Measurements from ENCODE around the gene INPP5B.
"Not testable (repeated sequence)": the region's sequence is repeated elsewhere in the genome, so short reads cannot be mapped to it uniquely, and the experiment has no call there.

The INPP5B gene

GRCh38 chr1:37946703-37947360 lies at the start of gene INPP5B:
TSS of gene INPP5B (minus strand) at chr1:37947053. CDS start at chr1:37946308, 745 bp downstream.
- peak; percentile 60 for DNase-seq (ENCODE audit: low read depth)

DNA sequence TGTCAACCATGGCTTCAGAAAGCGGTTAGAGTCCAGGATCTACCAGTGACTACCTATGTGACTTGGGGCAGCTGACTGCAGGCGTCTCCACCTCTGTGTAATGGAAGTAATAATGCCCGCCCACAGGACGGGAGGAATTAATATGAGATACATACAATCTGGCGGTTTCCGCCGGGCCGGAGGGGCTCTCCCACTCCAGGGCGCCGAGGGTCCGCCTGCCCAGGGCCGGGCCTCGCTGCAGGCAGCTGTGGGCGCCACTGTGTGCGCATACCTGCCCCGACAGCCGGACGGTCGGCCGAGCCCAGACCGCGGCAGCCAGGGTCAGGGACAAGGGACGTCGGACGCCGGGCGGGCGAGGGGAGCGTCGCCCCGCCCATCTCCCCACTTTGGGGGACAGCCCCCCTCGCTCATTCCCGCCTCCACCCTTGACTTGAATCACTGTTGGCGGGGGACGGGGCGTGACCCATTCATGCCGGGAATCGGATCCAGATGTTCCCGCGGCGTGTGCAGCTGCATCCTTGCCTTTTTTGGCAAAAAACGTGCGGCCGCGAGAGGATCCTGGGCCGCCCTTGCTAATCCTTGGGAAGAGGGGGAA lies 49.0 kb upstream of the INPP5B start:
- peak; percentile 64 for DNase-seq (ENCODE audit: low read depth)

GRCh38 chr1:37994886-37995566 lies 48.2 kb upstream of the INPP5B start:
- DNase-seq (ENCODE audit: low read depth), result no peak

DNA sequence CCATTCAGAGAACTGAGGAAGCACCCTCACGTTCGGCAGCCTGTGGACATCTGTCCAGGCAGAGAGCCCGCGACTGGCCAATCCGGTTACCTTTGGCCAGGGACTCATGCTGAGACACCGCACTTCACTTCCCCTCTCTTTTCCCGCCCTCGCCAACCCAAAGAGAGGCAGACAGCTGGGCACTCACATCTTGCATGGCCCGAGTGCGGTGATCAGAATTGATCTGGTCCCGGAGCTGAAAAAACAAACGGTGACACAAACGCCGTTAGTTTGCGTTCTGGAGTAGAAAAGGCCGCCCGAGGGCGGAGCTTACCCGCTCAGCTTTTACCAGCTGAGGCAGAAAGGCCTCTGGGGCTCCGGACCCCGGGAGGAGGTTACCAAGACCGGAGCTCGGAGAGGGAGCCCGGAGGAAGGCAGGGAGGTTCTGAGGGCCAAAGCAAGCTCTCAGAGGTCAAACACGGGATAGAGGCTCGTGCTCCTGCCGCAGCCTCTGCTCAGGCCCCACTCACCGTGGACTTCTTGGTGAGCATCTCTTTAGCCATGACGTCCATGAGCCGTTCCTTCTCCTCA lies 42.6 kb upstream of the INPP5B start:
- DNase-seq (ENCODE audit: low read depth), result no peak

DNA sequence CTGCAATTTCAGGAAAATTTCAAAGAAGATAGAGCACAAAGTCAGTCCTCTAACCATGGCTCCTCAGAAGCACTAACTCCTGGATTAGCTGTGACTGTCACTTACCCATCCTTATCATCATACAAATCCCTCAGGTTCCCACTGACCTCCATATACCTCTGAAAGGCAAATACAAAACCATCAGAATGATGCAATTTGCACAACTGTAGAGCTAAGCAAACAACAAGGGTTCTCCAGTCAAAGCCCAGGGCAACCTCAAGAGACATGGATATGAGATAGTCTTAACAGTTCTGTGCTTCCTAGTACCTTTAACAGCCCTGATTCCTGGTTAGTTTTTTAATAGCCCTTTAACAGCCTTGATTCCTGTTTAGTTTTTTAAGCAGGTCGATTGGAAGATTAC lies 40.8 kb upstream of the INPP5B start:
- DNase-seq (ENCODE audit: low read depth), result no peak

DNA sequence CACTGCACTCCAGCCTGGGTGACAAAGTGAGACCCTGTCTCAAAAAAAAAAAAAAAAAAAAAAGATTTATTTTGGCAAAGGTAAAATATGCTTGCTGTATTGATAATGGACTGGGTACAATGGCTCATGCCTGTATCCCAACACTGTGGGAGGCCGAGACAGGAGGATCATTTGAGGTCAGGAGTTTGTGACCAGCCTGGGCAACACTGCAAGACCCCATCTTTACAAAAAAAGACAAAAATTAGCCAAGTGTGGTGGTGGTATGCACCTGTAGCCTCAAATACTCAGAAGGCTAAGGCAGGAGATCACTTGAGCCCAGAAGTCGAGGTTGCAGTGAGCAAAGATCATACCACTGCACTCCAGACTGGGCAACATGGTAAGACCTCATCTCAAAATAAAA lies 36.7 kb upstream of the INPP5B start:
- DNase-seq (ENCODE audit: low read depth), result no peak

- DNase-seq (ENCODE audit: low read depth), result no peak
Measured at GRCh38 chr1:37978541-37978940, 31.7 kb upstream of the INPP5B start.

- DNase-seq (ENCODE audit: low read depth), result peak; percentile 20
Measured at GRCh38 chr1:37975083-37975482, 28.2 kb upstream of the INPP5B start.

DNA sequence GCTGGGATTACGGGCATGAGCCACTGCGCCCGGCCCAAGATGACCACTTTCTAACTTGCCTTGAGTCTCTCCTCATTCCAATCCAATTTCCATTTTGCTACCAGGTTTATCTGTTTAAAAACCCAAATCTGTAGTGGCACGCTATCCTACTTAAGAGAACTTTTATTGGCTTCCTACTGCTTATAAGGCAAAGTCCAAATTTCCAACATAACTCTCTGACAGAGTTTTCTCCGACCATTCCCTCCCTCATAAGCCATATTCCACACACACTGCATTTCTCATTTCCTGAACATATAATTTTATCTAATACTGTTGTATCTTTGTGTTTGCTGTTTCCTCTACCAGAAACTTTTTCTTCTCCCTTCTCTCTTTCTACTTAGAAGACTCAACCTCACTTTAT lies 27.7 kb upstream of the INPP5B start:
- no peak for DNase-seq (ENCODE audit: low read depth)

- DNase-seq (ENCODE audit: low read depth), result not testable (repeated sequence)
Measured at GRCh38 chr1:37973684-37974083, 26.8 kb upstream of the INPP5B start.

DNA sequence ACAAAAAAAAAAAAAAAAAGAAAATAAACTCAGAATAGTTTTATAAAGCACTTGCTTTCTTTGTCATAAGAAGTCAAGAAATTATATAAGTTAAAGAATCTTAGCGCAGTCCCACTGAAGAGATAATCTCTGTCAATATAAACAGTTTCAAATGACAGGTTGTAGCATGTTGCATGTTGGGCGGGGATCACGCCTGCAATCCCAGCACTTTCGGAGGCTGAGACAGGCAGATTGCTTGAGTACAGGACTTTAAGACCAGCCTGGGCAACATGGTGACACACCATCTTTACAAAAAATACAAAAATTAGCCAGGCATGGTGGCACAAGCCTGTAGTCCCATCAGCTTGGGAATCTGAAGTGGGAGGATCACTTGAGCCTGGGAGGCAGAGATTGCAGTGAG lies 18.4 kb upstream of the INPP5B start:
- DNase-seq (ENCODE audit: low read depth), result no peak

- not testable (repeated sequence) for DNase-seq (ENCODE audit: low read depth)
Measured at GRCh38 chr1:37964106-37964505, 17.3 kb upstream of the INPP5B start.

DNA sequence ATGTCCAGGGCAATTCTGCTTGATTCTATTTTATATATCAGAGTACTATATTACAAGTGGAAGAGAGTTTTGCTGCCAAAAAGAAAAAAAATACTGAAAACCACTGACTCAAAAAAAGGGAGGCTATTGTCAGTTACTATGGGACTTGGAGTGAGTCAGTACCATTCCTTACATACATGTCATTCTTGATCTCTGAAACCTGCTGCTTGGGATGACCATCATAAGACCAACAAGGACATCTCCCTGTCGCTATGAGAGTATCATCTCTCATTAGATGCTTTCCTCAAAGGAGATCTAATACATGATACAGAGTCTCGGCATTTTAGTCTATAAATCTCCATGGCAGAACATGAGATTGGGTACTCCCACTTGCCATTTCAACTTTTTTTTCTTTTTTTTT lies 11.8 kb upstream of the INPP5B start:
- peak; percentile 95 for DNase-seq (ENCODE audit: low read depth)

DNA sequence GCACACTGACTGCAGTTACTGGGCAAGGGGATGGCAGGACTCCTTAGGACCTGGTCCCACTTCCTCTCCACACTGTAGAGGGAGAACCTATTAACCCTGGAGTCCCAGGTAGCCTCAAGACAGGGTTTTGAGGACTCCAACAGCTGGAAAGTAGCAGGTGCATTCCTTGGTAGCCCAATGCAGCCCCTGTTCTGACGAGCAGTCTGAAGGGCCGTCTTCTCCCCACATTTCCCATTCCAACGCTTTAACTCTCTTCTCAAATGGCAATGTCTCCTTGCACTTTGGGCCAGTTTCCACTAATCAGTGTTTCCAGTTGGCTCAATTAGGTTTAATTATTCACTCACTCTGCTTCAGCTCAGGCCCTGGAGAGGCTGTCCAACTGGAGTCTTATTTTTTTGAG lies 8.8 kb upstream of the INPP5B start:
- DNase-seq (ENCODE audit: low read depth), result no peak

DNA sequence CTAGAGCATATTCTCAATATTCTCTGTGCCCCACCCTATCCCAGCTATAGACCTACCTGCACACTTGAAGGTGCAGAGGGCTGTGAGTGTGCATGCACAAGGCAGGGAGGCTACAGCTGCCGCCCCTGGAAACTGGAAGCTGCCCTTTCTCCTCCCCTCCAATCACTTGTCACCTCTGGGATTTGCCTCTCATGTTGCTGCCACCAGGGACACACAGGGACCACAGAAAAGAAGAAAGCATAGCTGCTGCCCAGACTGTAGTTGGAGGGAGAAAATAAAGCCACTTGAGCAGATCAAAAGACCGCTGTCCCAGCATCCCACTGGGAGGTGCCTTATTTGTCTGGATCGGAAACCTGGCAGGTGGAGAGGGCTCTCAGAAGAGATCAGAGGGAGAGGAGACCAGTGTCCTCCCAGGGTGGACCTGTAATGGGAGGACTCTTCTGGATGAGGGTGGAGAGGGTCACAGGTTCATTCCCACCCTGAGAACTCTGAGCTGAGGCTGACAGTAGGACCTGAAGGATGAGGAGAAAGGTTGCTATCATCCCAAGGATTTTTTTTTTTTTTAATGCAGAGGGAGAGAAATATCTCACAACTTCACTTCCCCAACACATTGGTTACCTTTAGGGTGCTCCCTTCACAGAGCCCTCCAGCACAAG lies 7.6 kb upstream of the INPP5B start:
- DNase-seq (ENCODE audit: low read depth), result no peak

DNA sequence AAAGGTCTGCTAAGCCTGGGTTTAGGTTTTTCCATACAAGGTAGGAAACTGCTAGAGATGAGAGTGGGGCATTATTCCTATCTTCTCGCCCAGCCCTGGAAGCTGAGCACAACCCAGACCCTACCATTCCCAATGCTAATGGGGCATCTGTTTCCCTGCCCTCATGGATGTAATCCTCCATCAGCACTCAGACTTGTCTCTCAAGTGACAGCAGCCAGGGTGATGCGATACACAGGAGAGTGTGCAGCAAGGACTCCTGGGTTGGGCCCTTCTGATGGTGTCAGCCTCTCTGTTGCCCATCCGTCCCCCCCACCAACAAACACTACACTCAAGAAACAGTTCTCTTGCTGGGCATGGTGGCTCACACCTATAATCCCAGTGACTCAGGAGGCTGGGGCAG lies 5.9 kb upstream of the INPP5B start:
- DNase-seq (ENCODE audit: low read depth), result no peak

- DNase-seq (ENCODE audit: low read depth), result no peak
Measured at GRCh38 chr1:37951783-37952624, 5.2 kb upstream of the INPP5B start.

- no peak for DNase-seq (ENCODE audit: low read depth)
Measured at GRCh38 chr1:37951041-37951782, 4.4 kb upstream of the INPP5B start.

- no peak for DNase-seq (ENCODE audit: low read depth)
Measured at GRCh38 chr1:37949524-37950152, 2.8 kb upstream of the INPP5B start.

DNA sequence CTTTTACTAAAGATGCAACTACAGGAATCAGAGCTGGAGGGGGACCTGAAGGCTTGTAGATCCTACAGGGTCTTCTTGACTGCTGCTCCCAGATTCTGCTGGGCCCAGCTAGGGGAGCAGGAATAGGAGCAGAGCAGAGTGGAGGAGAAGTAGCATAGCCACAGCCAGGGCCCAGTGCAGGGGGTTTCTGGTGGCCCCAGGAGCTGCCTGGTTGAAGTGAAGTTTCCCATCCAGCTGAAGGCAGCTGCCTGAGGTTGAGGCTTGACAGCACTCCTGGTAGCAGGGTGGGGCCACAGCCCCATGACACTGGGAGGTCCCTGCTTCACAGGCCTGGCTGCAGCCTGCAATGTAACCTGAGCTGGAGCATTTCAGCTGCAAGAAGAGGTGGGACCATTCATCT lies 2.0 kb upstream of the INPP5B start:
- no peak for DNase-seq (ENCODE audit: low read depth)

- DNase-seq (ENCODE audit: low read depth), result no peak
Measured at GRCh38 chr1:37948166-37948565, 1.3 kb upstream of the INPP5B start.

All from GM04503 (cell line).